ENCODE measurements around the gene MMP25. TPM values are rescaled to one million over a fixed set of nuclear protein-coding genes. Genes with fewer than 3 reads are reported as not detected.

The MMP25 gene
- total RNA-seq, 2 donors from 2014 or later, result 4.2 TPM; not detected in 1

DNA sequence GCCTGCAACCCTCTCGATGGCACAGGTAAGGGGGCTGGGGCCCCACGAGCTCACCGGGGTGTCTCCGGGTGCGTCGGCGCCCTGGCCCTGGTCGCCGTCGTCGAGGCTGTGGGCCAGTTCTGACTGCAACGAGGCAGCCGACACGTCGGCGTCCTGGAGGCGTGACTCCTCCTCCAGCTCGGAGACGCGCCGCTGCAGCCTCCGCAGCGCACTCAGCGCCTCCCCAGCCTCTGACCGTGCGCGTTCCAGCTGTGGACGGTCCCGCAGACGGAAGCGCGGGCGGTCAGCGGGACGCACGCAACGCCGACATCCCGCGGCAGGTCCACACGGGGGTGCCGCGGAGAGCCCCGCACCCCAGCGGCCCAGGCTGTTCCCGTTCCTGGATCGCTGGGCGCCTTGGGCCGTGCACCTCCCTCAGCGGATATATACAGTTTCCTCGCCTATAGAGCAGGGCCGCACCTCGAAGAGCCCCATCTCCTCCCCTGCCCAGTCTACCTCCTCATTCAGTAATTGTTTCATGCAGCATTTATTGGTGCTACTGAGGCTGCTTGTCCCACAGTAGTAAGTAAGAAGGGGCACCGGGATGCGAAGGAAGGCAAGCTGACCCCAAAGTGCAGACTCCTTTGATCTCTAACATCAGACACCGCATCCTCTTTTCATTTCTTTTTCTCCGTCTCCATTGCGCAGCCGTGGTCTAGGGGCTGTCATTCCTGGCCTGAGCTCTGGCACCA is 16.7 kb upstream of the MMP25 start:
- Histone ChIP-seq H3K4me1 (ENCODE audit: control insufficient read depth in 1 of 2, low read depth in 2 of 2) (peaks cover 0 to 20% of the 10 kb centered on the region in 2 donors), H3K4me3 (peak overlapping the region; percentile 44), H3K36me3 (peaks cover 12% of the 10 kb centered on the region), H3K27ac (no peak overlapping the region), H3K9me3 (no peaks in the 10 kb centered on the region), H3K27me3 (replicated peaks; ENCODE audit: insufficient read depth) (peaks cover 4% of the 10 kb centered on the region)
- TF ChIP-seq, protein P1, sequence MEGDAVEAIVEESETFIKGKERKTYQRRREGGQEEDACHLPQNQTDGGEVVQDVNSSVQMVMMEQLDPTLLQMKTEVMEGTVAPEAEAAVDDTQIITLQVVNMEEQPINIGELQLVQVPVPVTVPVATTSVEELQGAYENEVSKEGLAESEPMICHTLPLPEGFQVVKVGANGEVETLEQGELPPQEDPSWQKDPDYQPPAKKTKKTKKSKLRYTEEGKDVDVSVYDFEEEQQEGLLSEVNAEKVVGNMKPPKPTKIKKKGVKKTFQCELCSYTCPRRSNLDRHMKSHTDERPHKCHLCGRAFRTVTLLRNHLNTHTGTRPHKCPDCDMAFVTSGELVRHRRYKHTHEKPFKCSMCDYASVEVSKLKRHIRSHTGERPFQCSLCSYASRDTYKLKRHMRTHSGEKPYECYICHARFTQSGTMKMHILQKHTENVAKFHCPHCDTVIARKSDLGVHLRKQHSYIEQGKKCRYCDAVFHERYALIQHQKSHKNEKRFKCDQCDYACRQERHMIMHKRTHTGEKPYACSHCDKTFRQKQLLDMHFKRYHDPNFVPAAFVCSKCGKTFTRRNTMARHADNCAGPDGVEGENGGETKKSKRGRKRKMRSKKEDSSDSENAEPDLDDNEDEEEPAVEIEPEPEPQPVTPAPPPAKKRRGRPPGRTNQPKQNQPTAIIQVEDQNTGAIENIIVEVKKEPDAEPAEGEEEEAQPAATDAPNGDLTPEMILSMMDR (IDR thresholded peaks at IDR 0.05), result no peak
- DNase-seq (ENCODE audit: low spot score) (no peak), ATAC-seq (ENCODE audit: insufficient number of reproducible peaks, low FRiP score, low read depth) (no peak)

DNA sequence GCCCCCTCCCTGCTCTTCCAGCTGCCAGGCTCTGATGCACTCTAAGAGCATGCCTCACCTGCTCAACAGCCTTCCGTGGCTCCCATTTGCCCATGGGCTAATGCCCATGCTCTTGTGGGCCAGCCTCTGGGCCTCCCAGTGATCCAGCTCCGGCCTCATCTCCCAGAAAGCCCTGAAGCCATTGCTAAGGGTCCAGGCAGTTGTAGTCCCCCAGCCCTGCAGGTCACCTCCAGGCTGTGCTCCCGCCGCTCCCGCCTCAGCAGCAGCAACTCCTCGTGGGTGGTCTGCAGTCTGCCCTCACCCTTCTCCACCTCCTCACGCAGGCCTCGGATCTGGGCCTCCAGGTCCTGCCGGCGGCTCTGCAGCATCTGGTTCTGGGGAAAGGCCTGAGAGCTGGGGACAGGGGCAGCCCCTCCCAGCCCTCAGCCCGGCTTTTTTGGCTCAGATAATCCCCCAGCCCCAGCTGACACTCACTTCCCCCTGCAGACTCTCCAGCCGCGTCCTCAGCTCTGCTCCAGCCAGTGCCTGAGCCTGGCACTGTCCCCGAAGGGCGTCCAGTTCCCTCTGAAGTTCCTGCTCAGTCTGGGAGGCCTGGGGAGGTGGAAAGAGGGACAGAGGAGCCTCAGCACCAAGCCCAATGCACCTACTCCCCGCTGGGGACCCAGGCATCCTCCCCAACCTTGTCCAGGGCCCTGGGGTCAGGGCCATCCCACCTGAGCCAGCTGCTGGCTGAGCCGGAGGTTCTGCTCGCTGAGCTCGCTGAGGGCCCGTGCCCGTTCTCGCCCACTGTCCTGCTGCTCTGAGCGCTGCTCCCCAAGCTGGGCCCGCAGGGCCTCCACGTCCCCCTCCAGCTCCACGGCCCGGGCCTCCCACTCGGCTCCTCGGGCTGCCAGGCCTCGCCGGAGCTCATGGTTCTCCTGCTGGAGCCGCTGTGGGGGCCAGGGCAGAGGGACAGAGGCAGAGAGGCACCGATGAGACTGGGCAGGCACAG is 15.8 kb upstream of the MMP25 start:
- TF ChIP-seq, protein P1 (IDR thresholded peaks at IDR 0.05), result no peak
- no peak for ATAC-seq (ENCODE audit: insufficient number of reproducible peaks, low FRiP score, low read depth)

DNA sequence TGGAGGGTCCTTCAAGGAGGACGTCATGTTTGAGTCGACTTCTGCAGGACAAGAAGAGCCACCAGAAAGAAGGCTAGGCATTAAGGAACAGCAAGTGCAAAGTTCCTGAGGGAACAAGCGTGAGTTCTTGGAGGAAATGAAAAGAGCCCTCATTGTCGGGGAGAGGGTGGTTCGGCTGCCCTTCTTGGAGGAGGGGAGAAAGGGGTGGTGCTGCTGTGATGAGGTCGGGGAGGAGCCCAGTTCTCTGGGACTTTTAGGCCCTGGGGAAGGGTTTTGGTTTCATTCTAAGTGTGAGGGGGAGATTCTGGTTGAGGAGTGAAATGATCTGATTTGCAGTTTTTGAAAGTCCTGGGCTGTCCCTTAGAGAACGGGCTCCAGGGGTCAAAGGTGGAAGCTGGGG is 13.7 kb upstream of the MMP25 start:
- TF ChIP-seq, protein P1 (IDR thresholded peaks at IDR 0.05), result no peak
- DNase-seq (ENCODE audit: low spot score), result no peak
- no peaks in the 10 kb centered on the region for H3K9me3 ChIP-seq
- ATAC-seq (ENCODE audit: insufficient number of reproducible peaks, low FRiP score, low read depth), result no peak
- no peak overlapping the region for H3K27ac ChIP-seq
- peaks cover 0 to 16% of the 10 kb centered on the region in 2 donors for H3K4me1 ChIP-seq (ENCODE audit: control insufficient read depth in 1 of 2, low read depth in 2 of 2)
- H3K36me3 ChIP-seq, result no peaks in the 10 kb centered on the region
- H3K4me3 ChIP-seq, result no peak overlapping the region
- peaks cover 12% of the 10 kb centered on the region for H3K27me3 ChIP-seq (replicated peaks; ENCODE audit: insufficient read depth)

More for the DNA sequence above, 15.8 kb upstream of the MMP25 start:
- Histone ChIP-seq H3K4me3 (no peak overlapping the region), H3K4me1 (ENCODE audit: control insufficient read depth in 1 of 2, low read depth in 2 of 2) (peaks cover 0 to 11% of the 10 kb centered on the region in 2 donors), H3K9me3 (no peaks in the 10 kb centered on the region), H3K36me3 (peaks cover 12% of the 10 kb centered on the region), H3K27me3 (replicated peaks; ENCODE audit: insufficient read depth) (peaks cover 4% of the 10 kb centered on the region), H3K27ac (no peak overlapping the region)
- DNase-seq (ENCODE audit: low spot score), result no peak

DNA sequence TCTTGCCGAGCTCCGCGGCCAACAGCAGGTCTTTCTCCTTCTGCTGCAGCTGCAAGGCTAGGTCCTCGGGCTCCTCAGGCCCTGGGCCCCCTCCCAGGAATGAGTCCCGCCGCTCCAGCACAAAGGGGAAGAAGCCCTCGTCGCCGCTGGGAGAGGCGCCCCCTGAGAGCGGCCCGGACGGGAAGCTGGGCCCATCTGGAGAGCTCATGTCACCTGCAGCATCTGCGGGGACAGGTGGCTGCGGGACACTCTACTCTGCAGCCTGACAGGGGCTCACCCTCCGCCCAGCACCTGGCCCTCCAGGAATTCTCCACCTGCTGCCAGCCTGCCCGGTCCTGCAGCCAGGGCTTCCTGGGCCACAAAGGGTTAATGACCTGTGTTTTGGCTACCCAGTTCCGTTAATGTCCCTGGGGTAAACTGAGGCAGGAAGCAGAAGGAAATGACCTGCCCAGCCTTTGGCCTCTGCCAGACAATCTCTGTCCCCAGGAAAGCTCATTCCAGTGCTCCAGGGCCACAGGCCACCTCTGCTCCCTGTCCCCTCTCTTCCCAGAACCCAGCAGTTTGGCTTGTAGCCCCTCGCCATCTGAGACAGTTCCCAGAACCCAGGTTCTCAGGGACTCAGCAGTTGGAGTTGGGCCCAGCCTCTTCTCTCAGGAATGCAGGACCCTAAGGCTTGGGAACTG is 10.9 kb upstream of the MMP25 start:
- ATAC-seq (ENCODE audit: insufficient number of reproducible peaks, low FRiP score, low read depth) (no peak), DNase-seq (ENCODE audit: low spot score) (no peak)
- no peak overlapping the region for H3K4me3 ChIP-seq
- H3K27me3 ChIP-seq (replicated peaks; ENCODE audit: insufficient read depth), result peaks cover 8% of the 10 kb centered on the region
- no peaks in the 10 kb centered on the region for H3K9me3 ChIP-seq
- no peak overlapping the region for H3K27ac ChIP-seq
- H3K36me3 ChIP-seq, result no peaks in the 10 kb centered on the region
- TF ChIP-seq, protein P1 (IDR thresholded peaks at IDR 0.05), result no peak
- H3K4me1 ChIP-seq (ENCODE audit: control insufficient read depth in 1 of 2, low read depth in 2 of 2), result peaks cover 0 to 6% of the 10 kb centered on the region in 2 donors

Data from thoracic aorta (tissue), 2 donors.